Skeletal muscle tissue (tissue), 4 donors: ENCODE results near the gene ARHGAP6. TPM values are rescaled to one million over a fixed set of nuclear protein-coding genes. Genes with fewer than 3 reads are reported as not detected.

Experiments
- H3K27ac ChIP-seq: one replicate; pipeline ENCODE4 v1.7.0; 2013; ENCODE audit warnings: mild to moderate bottlenecking, low read depth, low read length, inconsistent platforms
- H3K27me3 ChIP-seq, 3 donors: one replicate each; pipeline ENCODE4 v1.7.0; 2013; ENCODE audit warnings: low read length in 3 of 3; ENCODE audit not compliant: control insufficient read depth in 3 of 3, insufficient read depth in 3 of 3
- H3K36me3 ChIP-seq, 3 donors: one replicate each; pipeline ENCODE4 v1.7.0; 2013; ENCODE audit warnings: low read length in 3 of 3; ENCODE audit not compliant: control insufficient read depth in 3 of 3, insufficient read depth in 3 of 3
- H3K4me1 ChIP-seq, 3 donors: one replicate each; pipeline ENCODE4 v1.7.0; 2013; ENCODE audit warnings: low read length in 3 of 3, mild to moderate bottlenecking in 3 of 3; ENCODE audit not compliant: control insufficient read depth in 3 of 3, insufficient read depth in 3 of 3
- H3K4me3 ChIP-seq, 3 donors: one replicate each; pipeline ENCODE4 v1.7.0; 2013; ENCODE audit warnings: low read length in 3 of 3
- H3K9ac ChIP-seq, 3 donors: one replicate each; pipeline ENCODE4 v1.7.0; 2013; ENCODE audit warnings: low read length in 3 of 3, mild to moderate bottlenecking in 3 of 3, moderate library complexity in 2 of 3, low read depth in 1 of 3
- H3K9me3 ChIP-seq, 3 donors: one replicate each; pipeline ENCODE4 v1.7.0; 2013; ENCODE audit warnings: low read length in 3 of 3; ENCODE audit not compliant: control insufficient read depth in 3 of 3
- total RNA-seq: library from RNA; depleted of rRNA; stranded (reverse); fragments of >200 nt; gene quantifications from one replicate; pipeline ENCODE4 v1.2.3, GENCODE V29; 2014
- donor health status: Osteomylitis.

ARHGAP6 gene
- total RNA-seq, 1 donor from 2014 or later = 8.4 TPM

- no peak overlapping the region for H3K27ac ChIP-seq
- H3K9ac ChIP-seq = no peak overlapping the region
- H3K4me3 ChIP-seq = no peak overlapping the region
- H3K36me3 ChIP-seq = no peaks in the 10 kb centered on the region
- no peaks in the 10 kb centered on the region for H3K9me3 ChIP-seq
- H3K4me1 ChIP-seq = peaks cover 0 to 5% (median 2%) of the 10 kb centered on the region in 3 donors
- no peaks in the 10 kb centered on the region for H3K27me3 ChIP-seq
Measured at GRCh38 chrX:11557120-11557519, 108.6 kb downstream of the ARHGAP6 start.

GRCh38 chrX:11555759-11556158, 110.0 kb downstream of the ARHGAP6 start:
- no peaks in the 10 kb centered on the region for H3K9me3 ChIP-seq

DNA sequence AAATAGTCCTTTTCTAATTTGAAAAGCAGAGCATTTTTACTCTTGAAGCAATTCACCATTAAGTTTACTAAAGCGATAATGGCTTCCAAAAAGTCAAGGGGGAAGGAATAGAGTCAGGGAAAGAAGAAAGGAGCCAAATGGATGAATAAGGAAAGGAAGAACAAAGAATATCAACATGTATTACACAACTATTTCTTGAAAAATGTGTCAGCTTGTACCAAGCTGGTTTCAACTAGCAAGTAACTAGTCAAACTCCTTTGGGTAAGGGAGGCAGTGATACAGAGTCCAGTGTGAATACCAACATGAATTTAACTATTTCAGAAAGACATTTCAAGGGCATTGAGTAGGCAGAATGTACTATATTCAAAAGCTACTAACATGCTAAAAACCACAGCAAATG, 112.1 kb downstream of the ARHGAP6 start:
- no peak overlapping the region for H3K9ac ChIP-seq
- H3K36me3 ChIP-seq = no peaks in the 10 kb centered on the region
- H3K27me3 ChIP-seq = no peaks in the 10 kb centered on the region
- no peak overlapping the region for H3K4me3 ChIP-seq
- H3K4me1 ChIP-seq = no peaks in the 10 kb centered on the region
- H3K27ac ChIP-seq = no peak overlapping the region
- H3K9me3 ChIP-seq = no peaks in the 10 kb centered on the region

More at GRCh38 chrX:11555759-11556158, 110.0 kb downstream of the ARHGAP6 start:
- Histone ChIP-seq H3K4me1 (no peaks in the 10 kb centered on the region), H3K9ac (no peak overlapping the region), H3K27ac (no peak overlapping the region), H3K4me3 (no peak overlapping the region), H3K27me3 (no peaks in the 10 kb centered on the region), H3K36me3 (no peaks in the 10 kb centered on the region)

- H3K9ac ChIP-seq = no peak overlapping the region
- no peaks in the 10 kb centered on the region for H3K27me3 ChIP-seq
- no peak overlapping the region for H3K27ac ChIP-seq
- H3K4me1 ChIP-seq = no peaks in the 10 kb centered on the region
- no peaks in the 10 kb centered on the region for H3K36me3 ChIP-seq
- no peak overlapping the region for H3K4me3 ChIP-seq
- no peaks in the 10 kb centered on the region for H3K9me3 ChIP-seq
Measured at GRCh38 chrX:11551151-11551550, 114.6 kb downstream of the ARHGAP6 start.

DNA sequence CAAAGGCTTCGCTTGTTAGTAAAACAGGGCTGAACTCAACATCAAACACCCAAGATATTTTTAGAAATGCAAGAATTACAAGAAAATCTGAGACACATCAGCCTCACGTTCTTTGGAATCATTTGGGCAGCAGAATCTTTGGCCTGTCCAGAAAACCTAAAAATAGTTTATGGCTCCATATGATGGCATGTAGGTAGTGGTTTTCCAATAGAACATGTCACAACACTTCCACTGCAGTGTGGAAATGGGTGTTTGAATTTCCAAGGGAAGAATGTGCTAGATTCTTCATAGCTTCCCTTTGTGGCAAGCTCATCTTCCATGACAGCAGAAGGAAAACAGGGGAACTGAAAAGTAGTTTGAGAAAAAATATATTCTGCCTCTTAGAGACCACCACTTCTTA, 118.8 kb downstream of the ARHGAP6 start:
- Histone ChIP-seq H3K4me1 (no peaks in the 10 kb centered on the region), H3K4me3 (no peak overlapping the region), H3K27ac (no peak overlapping the region), H3K27me3 (no peaks in the 10 kb centered on the region), H3K9ac (no peak overlapping the region), H3K36me3 (no peaks in the 10 kb centered on the region), H3K9me3 (no peaks in the 10 kb centered on the region)

DNA sequence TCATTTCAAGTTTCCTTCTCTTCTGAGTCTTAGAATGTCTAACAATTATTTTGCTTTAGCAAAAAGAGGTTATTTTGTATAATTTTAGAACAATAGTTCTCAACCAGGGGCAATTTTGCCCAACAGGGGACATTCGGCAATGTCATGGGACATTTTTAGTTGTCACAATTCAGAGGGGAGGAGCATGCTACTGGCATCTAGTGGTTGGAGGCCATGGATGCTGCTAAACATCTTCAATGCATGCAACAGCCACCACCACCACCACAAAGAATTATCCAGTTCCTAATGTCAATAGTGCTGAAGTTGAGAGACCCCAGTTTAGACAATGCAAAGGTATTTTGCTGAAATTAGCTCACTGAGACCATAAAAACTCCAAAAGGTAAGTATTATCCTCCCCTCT, 122.5 kb downstream of the ARHGAP6 start:
- H3K9me3 ChIP-seq = no peaks in the 10 kb centered on the region
- no peak overlapping the region for H3K9ac ChIP-seq
- H3K36me3 ChIP-seq = no peaks in the 10 kb centered on the region
- H3K4me1 ChIP-seq = peaks cover 6 to 13% (median 7%) of the 10 kb centered on the region in 3 donors
- H3K4me3 ChIP-seq = no peak overlapping the region
- no peak overlapping the region for H3K27ac ChIP-seq
- no peaks in the 10 kb centered on the region for H3K27me3 ChIP-seq

DNA sequence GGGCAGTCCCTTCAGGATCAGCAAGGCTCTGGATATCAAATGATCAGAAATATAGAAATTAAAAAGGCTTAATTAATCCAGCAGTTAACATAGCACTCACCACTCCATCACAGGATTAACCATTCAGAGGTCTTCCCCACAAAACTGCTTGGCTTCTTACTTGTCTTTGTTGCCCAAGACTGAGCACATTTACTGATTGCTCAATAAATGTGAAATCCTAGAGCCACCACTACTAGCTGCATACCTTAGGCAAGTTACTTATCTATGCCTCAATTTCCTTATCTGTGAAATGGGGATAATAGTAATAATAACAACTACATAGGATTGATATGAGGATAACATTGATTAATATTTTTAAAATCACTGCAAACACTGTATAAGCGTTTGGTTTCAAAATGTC, 124.2 kb downstream of the ARHGAP6 start:
- H3K27me3 ChIP-seq = no peaks in the 10 kb centered on the region

GRCh38 chrX:11540532-11541377, 125.0 kb downstream of the ARHGAP6 start:
- H3K27me3 ChIP-seq = no peaks in the 10 kb centered on the region
- no peak overlapping the region for H3K4me3 ChIP-seq
- no peaks in the 10 kb centered on the region for H3K9me3 ChIP-seq
- peak overlapping the region; percentile 23 for H3K27ac ChIP-seq
- H3K4me1 ChIP-seq = peaks cover 6 to 13% (median 7%) of the 10 kb centered on the region in 3 donors
- H3K9ac ChIP-seq = no peak overlapping the region
- H3K36me3 ChIP-seq = no peaks in the 10 kb centered on the region

More for the DNA sequence above, 124.2 kb downstream of the ARHGAP6 start:
- H3K9ac ChIP-seq = no peak overlapping the region
- H3K36me3 ChIP-seq = no peaks in the 10 kb centered on the region
- H3K27ac ChIP-seq = peak overlapping the region; percentile 15
- no peak overlapping the region for H3K4me3 ChIP-seq
- H3K9me3 ChIP-seq = no peaks in the 10 kb centered on the region
- H3K4me1 ChIP-seq = peaks cover 6 to 13% (median 7%) of the 10 kb centered on the region in 3 donors

DNA sequence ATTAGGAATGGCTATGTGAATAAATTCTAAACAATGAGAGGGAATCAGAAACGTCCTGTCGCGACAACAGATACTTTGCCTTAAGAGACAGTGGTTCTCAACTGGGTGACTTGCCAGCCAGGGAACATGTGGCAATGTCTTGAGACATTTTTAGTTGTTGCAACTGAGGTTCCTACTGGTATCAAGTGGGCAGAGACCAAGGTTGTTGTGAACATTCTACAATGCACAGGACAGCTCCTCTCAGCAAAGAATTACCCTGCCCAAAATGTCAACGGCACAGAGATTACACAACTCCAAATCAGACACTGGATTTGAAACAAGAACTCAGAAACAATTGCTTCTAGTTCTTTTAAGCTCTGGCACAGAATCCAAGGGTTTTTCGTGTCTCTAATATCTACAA, 128.6 kb downstream of the ARHGAP6 start:
- Histone ChIP-seq H3K9ac (no peak overlapping the region), H3K9me3 (no peaks in the 10 kb centered on the region), H3K27me3 (no peaks in the 10 kb centered on the region), H3K4me1 (peaks cover 6 to 13% (median 7%) of the 10 kb centered on the region in 3 donors), H3K36me3 (no peaks in the 10 kb centered on the region), H3K4me3 (no peak overlapping the region), H3K27ac (no peak overlapping the region)

DNA sequence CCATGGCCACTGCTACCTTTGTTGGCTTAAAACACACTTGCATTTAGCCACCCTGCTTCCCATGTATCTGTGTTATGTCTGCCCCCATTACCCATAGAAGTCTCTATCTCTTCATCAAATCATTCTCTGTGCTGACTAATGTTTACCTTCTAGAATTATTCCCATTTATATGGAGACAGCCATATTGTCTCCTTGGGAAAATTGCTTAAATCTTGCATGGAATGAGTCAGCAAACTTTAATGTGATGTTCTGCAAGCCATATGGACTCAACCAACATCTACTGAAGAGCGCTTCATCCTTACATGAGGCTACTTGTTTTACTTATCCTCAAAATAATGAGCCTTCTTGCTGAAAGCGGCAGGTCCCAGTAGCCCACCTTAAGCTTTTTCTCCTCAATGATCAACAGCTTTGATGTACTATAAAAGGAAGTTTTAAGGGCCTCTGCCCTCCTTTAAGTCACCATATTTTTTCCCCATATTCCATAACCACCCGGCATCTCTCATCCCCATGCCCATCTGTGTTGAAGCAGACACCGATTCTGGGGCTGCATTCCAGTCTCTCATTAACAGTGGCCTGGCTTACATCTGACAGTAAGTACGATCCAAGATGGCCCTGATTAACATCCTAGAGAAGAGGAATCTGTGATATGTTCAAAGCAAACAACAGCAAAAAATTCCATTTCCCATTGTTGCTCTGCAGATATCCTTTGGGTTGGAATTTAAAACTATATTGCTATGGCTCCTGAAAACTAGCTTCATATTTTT, 130.4 kb downstream of the ARHGAP6 start:
- H3K36me3 ChIP-seq = no peaks in the 10 kb centered on the region
- no peaks in the 10 kb centered on the region for H3K9me3 ChIP-seq
- no peaks in the 10 kb centered on the region for H3K27me3 ChIP-seq
- no peak overlapping the region for H3K4me3 ChIP-seq
- H3K4me1 ChIP-seq = peaks cover 0 to under 1% (median 0%) of the 10 kb centered on the region in 3 donors
- H3K9ac ChIP-seq = no peak overlapping the region
- H3K27ac ChIP-seq = no peak overlapping the region
